Measurements from ENCODE around the gene ERI3. TPM values are rescaled to one million over a fixed set of nuclear protein-coding genes. Genes with fewer than 3 reads are reported as not detected.

Gene ERI3
- total and polyA plus RNA-seq, 2 of the 13 experiments (the other 11 are each of a cell fraction or from before 2014, with no cell fraction given), result 35.6 to 35.9 TPM

DNA sequence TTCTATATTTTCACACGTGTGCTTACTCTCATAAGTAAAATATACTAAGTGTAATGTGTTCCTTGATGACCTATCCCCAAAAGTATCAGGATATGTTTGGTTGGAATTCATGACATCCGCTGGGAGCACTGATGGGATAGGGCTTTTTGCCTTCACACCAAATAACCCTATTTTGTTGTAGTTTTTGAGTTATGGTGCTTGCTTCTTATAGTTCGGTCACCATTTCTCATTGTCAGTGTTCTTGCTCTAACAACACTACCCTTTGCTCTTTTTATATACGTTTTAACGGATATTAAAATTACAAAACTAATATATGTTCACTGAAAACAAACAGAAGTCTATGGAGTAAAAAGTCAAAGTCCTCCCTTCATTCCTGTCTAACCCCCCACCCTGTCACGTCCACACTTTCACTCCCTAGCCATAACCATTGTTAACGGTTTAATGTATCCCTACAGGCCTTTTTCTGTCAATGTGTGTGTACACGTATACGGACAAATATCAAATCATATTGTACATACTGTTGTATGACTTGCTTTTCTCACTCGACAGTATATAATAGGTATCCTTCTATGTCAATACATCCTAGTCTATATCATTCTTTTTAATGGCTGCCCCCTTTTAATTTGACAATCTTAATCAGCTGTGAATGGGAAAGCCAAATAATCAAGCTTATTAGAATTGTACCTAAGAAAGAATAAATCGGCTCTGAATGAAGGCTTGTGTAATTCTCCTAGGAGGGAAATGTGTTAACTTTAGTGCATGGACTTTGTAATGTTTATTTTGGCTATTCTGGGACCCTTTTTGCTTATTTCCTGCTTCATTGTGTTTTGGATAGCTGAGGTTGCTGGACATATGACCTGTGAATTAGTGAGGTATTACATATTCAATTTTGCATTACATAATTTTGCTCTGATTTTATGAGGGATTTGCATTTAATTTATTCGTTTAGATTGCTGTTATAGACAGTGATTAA, 46.5 kb upstream of the ERI3 start (continued):
- TF ChIP-seq, protein P1, sequence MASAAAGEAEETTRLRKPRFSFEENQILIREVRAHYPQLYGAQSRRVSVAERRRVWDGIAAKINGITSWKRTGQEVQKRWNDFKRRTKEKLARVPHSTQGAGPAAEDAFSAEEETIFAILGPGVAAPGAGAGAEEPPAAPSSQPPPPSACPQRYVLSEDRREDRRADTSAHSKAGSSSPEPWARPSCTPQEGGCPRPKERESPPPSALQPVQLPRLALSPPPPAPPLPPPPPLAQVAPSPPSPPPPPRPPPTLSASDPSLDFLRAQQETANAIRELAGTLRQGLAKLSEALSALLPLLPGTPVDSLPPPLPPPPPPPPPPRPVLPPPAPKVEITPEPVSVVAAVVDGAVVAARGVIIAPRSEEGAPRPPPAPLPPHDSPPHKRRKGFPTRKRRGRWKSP (CRISPR knock-in tag; IDR thresholded peaks at IDR 0.05), result no peak
- no peak for TF ChIP-seq HES4 (CRISPR knock-in tag; IDR thresholded peaks at IDR 0.05; ENCODE audit: borderline replicate concordance)
- TF ChIP-seq CBFB (CRISPR knock-in tag; IDR thresholded peaks at IDR 0.05), result no peak
- no peak for TF ChIP-seq ZNF746 (CRISPR knock-in tag; IDR thresholded peaks at IDR 0.05)
- TF ChIP-seq ZNF256 (CRISPR knock-in tag; conservative IDR thresholded peaks at IDR 0.05), result no peak
- no peak for TF ChIP-seq KLF12 (CRISPR knock-in tag; IDR thresholded peaks at IDR 0.05; ENCODE audit: borderline replicate concordance)
- no peak for TF ChIP-seq ZNF563 (CRISPR knock-in tag; IDR thresholded peaks at IDR 0.05)
- no peak for TF ChIP-seq ZNF407 (CRISPR knock-in tag; IDR thresholded peaks at IDR 0.05; ENCODE audit: not compliant biosample characterization)
- no peak for TF ChIP-seq CREBL2 (CRISPR knock-in tag; IDR thresholded peaks at IDR 0.05; ENCODE audit: borderline replicate concordance)
- no peak for TF ChIP-seq TRAFD1 (CRISPR knock-in tag; IDR thresholded peaks at IDR 0.05; ENCODE audit: borderline replicate concordance)
- TF ChIP-seq, protein P2, sequence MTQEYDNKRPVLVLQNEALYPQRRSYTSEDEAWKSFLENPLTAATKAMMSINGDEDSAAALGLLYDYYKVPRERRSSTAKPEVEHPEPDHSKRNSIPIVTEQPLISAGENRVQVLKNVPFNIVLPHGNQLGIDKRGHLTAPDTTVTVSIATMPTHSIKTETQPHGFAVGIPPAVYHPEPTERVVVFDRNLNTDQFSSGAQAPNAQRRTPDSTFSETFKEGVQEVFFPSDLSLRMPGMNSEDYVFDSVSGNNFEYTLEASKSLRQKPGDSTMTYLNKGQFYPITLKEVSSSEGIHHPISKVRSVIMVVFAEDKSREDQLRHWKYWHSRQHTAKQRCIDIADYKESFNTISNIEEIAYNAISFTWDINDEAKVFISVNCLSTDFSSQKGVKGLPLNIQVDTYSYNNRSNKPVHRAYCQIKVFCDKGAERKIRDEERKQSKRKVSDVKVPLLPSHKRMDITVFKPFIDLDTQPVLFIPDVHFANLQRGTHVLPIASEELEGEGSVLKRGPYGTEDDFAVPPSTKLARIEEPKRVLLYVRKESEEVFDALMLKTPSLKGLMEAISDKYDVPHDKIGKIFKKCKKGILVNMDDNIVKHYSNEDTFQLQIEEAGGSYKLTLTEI (CRISPR knock-in tag; conservative IDR thresholded peaks at IDR 0.05), result no peak
- no peak for TF ChIP-seq ZNF776 (CRISPR knock-in tag; IDR thresholded peaks at IDR 0.05)
- TF ChIP-seq ZNF564 (CRISPR knock-in tag; IDR thresholded peaks at IDR 0.05), result no peak
- TF ChIP-seq HOXA3 (CRISPR knock-in tag; IDR thresholded peaks at IDR 0.05), result peak; percentile 18; the same call in 1 of the 2 replicates
- TF ChIP-seq ZNF75D (CRISPR knock-in tag; IDR thresholded peaks at IDR 0.05; ENCODE audit: borderline replicate concordance), result no peak
